Measurements from ENCODE around the gene HCN1.

HCN1 gene

DNA sequence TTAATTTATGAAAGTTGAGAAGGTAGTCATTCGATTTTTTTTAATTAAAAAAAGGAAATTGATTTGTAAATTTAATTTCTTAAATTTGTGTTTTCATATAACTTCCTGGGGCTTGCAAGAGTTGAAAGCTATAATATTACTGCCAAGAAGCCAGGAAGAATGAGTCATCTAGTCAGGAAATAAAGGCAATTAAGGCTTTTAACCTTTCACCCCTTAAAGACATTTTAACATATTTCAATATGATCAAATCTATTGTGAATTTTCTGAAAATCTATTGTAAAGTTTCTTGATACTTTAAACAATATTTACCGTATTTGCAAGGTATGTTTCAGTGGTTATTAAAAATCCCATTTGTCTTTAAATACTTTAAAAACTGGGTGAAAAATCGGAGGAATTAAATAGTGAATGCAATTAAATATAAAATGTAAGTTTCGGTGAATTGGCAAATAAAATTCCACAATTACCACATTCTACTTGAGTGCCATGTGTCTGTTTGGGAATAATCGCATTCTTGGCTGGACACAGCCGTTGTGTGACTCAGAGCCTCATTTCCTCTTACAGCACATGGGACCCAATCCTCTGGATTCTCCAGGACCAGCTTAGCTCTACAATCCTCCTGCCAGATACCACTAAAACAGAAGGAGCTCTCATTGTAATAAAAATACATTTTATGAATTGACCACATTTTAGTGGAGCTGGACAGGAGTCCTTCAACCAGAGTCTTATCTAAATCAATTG is 310.7 kb downstream of the HCN1 start:
- ChIA-PET CTCF (interaction anchor here (0.5 to 1.1 kb wide), 2 partner anchors 9 to 143 kb away, joined by 3 to 5 read pairs; no protein-coding TSS in a partner anchor), POLR2A (interaction anchor here (0.7 kb wide), 1 partner anchor 29 kb away, joined by 3 read pairs; no protein-coding TSS in a partner anchor)
- no peaks in the 10 kb centered on the region for H3K4me1 ChIP-seq (ENCODE audit: control insufficient read depth, insufficient read depth, low read length)

DNA sequence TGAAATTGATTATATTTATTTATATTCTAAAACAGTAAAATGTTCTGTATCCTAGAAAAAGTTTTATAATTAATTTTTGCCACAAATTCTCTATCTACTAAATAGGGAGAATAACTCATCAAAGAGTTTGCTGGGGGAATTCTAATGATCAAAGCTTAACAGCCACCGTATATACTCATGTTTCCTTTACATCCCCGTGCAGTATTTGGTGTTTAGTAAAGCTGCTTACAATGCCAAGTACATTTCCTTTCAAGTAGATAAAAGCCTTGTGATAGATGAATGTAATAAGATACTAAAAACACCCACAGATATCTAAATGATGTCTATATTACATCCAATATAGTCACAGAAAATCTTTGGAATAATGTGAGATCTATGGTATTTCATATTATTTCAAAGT is 312.2 kb downstream of the HCN1 start:
- no peak overlapping the region for H3K4me3 ChIP-seq (ENCODE audit: low read depth, low read length)
- H3K27ac ChIP-seq (ENCODE audit: extremely low read depth, low read depth, low read length), result no peak overlapping the region
- TF ChIP-seq, protein P1, sequence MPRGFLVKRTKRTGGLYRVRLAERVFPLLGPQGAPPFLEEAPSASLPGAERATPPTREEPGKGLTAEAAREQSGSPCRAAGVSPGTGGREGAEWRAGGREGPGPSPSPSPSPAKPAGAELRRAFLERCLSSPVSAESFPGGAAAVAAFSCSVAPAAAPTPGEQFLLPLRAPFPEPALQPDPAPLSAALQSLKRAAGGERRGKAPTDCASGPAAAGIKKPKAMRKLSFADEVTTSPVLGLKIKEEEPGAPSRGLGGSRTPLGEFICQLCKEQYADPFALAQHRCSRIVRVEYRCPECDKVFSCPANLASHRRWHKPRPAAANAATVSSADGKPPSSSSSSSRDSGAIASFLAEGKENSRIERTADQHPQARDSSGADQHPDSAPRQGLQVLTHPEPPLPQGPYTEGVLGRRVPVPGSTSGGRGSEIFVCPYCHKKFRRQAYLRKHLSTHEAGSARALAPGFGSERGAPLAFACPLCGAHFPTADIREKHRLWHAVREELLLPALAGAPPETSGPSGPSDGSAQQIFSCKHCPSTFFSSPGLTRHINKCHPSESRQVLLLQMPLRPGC (tag by site-specific recombination; IDR thresholded peaks at IDR 0.05), result no peak
- TF ChIP-seq, protein P2, sequence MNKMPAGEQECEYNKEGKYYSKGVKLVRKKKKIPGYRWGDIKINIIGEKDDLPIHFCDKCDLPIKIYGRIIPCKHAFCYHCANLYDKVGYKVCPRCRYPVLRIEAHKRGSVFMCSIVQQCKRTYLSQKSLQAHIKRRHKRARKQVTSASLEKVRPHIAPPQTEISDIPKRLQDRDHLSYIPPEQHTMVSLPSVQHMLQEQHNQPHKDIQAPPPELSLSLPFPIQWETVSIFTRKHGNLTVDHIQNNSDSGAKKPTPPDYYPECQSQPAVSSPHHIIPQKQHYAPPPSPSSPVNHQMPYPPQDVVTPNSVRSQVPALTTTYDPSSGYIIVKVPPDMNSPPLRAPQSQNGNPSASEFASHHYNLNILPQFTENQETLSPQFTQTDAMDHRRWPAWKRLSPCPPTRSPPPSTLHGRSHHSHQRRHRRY (tag by site-specific recombination; IDR thresholded peaks at IDR 0.05), result no peak
- no peak for TF ChIP-seq ZNF658 (tag by site-specific recombination; IDR thresholded peaks at IDR 0.05)
- TF ChIP-seq GLIS1 (tag by site-specific recombination; IDR thresholded peaks at IDR 0.05), result no peak
- TF ChIP-seq, protein P3, sequence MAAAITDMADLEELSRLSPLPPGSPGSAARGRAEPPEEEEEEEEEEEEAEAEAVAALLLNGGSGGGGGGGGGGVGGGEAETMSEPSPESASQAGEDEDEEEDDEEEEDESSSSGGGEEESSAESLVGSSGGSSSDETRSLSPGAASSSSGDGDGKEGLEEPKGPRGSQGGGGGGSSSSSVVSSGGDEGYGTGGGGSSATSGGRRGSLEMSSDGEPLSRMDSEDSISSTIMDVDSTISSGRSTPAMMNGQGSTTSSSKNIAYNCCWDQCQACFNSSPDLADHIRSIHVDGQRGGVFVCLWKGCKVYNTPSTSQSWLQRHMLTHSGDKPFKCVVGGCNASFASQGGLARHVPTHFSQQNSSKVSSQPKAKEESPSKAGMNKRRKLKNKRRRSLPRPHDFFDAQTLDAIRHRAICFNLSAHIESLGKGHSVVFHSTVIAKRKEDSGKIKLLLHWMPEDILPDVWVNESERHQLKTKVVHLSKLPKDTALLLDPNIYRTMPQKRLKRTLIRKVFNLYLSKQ (tag by site-specific recombination; IDR thresholded peaks at IDR 0.05; ENCODE audit: borderline replicate concordance), result no peak
- no peak for TF ChIP-seq ZNF114 (tag by site-specific recombination; IDR thresholded peaks at IDR 0.05)
- no peak for TF ChIP-seq ZFP3 (tag by site-specific recombination; IDR thresholded peaks at IDR 0.05; ENCODE audit: low read depth)
- no peak for TF ChIP-seq OVOL3 (tag by site-specific recombination; IDR thresholded peaks at IDR 0.05)
- no peak for TF ChIP-seq ZNF350 (tag by site-specific recombination; IDR thresholded peaks at IDR 0.05)
- TF ChIP-seq BCL11A (tag by site-specific recombination; IDR thresholded peaks at IDR 0.05; ENCODE audit: low read depth), result no peak
- no peak for TF ChIP-seq ZNF747 (tag by site-specific recombination; IDR thresholded peaks at IDR 0.05)
- no peaks in the 10 kb centered on the region for H3K9me3 ChIP-seq (ENCODE audit: control insufficient read depth, insufficient read depth, low read depth, low read length)
- H3K4me1 ChIP-seq (ENCODE audit: control insufficient read depth, insufficient read depth, low read length), result no peaks in the 10 kb centered on the region
- ChIA-PET POLR2A (no interaction called here), CTCF (no interaction called here)
- no peaks in the 10 kb centered on the region for H3K36me3 ChIP-seq (ENCODE audit: control insufficient read depth in 2 of 2, insufficient read depth in 1 of 2, low read length in 2 of 2)

More for the DNA sequence above, 310.7 kb downstream of the HCN1 start:
- Histone ChIP-seq H3K27ac (ENCODE audit: extremely low read depth, low read depth, low read length) (no peak overlapping the region), H3K36me3 (ENCODE audit: control insufficient read depth in 2 of 2, insufficient read depth in 1 of 2, low read length in 2 of 2) (no peaks in the 10 kb centered on the region), H3K4me3 (ENCODE audit: low read depth, low read length) (no peak overlapping the region), H3K9me3 (ENCODE audit: control insufficient read depth, insufficient read depth, low read depth, low read length) (no peaks in the 10 kb centered on the region)
- TF ChIP-seq ZNF747 (tag by site-specific recombination; IDR thresholded peaks at IDR 0.05) (no peak), ZNF707 (tag by site-specific recombination; IDR thresholded peaks at IDR 0.05) (no peak), ZNF623 (tag by site-specific recombination; IDR thresholded peaks at IDR 0.05) (no peak), KLF7 (tag by site-specific recombination; IDR thresholded peaks at IDR 0.05; ENCODE audit: borderline replicate concordance) (no peak), ZBTB7A (tag by site-specific recombination; IDR thresholded peaks at IDR 0.05; ENCODE audit: low read depth) (no peak), ZNF791 (tag by site-specific recombination; IDR thresholded peaks at IDR 0.05) (no peak), GLI2 (tag by site-specific recombination; IDR thresholded peaks at IDR 0.05; ENCODE audit: borderline replicate concordance, low read depth) (no peak), ZNF654 (tag by site-specific recombination; IDR thresholded peaks at IDR 0.05; ENCODE audit: low read depth) (no peak), SCRT2 (tag by site-specific recombination; IDR thresholded peaks at IDR 0.05) (no peak), ZNF174 (tag by site-specific recombination; IDR thresholded peaks at IDR 0.05) (no peak), ZNF155 (tag by site-specific recombination; IDR thresholded peaks at IDR 0.05) (no peak), ZSCAN30 (tag by site-specific recombination; IDR thresholded peaks at IDR 0.05) (no peak), ZNF140 (tag by site-specific recombination; IDR thresholded peaks at IDR 0.05) (no peak)
- TF ChIP-seq, protein P4, sequence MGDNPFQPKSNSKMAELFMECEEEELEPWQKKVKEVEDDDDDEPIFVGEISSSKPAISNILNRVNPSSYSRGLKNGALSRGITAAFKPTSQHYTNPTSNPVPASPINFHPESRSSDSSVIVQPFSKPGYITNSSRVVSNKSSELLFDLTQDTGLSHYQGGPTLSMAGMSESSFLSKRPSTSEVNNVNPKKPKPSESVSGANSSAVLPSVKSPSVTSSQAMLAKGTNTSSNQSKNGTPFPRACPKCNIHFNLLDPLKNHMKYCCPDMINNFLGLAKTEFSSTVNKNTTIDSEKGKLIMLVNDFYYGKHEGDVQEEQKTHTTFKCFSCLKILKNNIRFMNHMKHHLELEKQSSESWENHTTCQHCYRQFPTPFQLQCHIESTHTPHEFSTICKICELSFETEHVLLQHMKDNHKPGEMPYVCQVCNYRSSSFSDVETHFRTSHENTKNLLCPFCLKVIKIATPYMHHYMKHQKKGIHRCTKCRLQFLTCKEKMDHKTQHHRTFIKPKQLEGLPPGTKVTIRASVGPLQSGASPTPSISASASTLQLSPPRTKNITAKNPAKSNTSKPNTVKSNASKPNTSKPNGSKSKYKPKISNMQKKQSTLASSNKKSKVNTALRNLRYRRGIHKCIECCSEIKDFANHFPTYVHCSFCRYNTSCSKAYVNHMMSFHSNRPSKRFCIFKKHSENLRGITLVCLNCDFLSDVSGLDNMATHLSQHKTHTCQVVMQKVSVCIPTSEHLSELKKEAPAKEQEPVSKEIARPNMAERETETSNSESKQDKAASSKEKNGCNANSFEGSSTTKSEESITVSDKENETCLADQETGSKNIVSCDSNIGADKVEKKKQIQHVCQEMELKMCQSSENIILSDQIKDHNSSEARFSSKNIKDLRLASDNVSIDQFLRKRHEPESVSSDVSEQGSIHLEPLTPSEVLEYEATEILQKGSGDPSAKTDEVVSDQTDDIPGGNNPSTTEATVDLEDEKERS (tag by site-specific recombination; IDR thresholded peaks at IDR 0.05), result no peak
